HEK293 (cell line): Measurements from ENCODE around the gene HTR7.

Experiments used
- CTCF ChIP-seq: fragments of 450-650 bp; formaldehyde crosslinking; IDR thresholded peaks from 2 replicates; pipeline ENCODE4 v1.5.1; 2016; ENCODE audit warnings: missing biosample characterization, missing genetic modification characterization
- HOXA7 ChIP-seq: sonication (generic); formaldehyde crosslinking; IDR thresholded peaks from 2 replicates; pipeline ENCODE4 v1.8.1; 2022; ENCODE audit warnings: missing genetic modification reagents, borderline replicate concordance
- RBAK ChIP-seq: fragments of 450-650 bp; formaldehyde crosslinking; IDR thresholded peaks from 2 replicates; pipeline ENCODE4 v1.5.1; 2016; ENCODE audit warnings: missing biosample characterization, missing genetic modification characterization
- SALL2 ChIP-seq: fragments of 450-650 bp; formaldehyde crosslinking; IDR thresholded peaks from 2 replicates; pipeline ENCODE4 v1.5.0; 2017; ENCODE audit warnings: missing biosample characterization, mild to moderate bottlenecking, missing genetic modification characterization, borderline replicate concordance
- ZBTB1 ChIP-seq: fragments of 450-650 bp; formaldehyde crosslinking; IDR thresholded peaks from 2 replicates; pipeline ENCODE4 v1.5.1; 2016; ENCODE audit warnings: missing biosample characterization, missing genetic modification characterization
- ZBTB21 ChIP-seq: fragments of 450-650 bp; formaldehyde crosslinking; IDR thresholded peaks from 2 replicates; pipeline ENCODE4 v1.5.1; 2017; ENCODE audit warnings: missing biosample characterization, missing genetic modification characterization
- ZBTB8A ChIP-seq: fragments of 450-650 bp; formaldehyde crosslinking; IDR thresholded peaks from 2 replicates; pipeline ENCODE4 v1.5.1; 2016; ENCODE audit warnings: missing biosample characterization, missing genetic modification characterization
- ZNF24 ChIP-seq: fragments of 450-650 bp; formaldehyde crosslinking; IDR thresholded peaks from 2 replicates; pipeline ENCODE4 v1.5.1; 2016; ENCODE audit warnings: missing biosample characterization, missing genetic modification characterization
- ZNF639 ChIP-seq: fragments of 450-650 bp; formaldehyde crosslinking; IDR thresholded peaks from 2 replicates; pipeline ENCODE4 v1.5.1; 2016; ENCODE audit warnings: missing biosample characterization, missing genetic modification characterization
- ZNF776 ChIP-seq: fragments of 450-650 bp; formaldehyde crosslinking; IDR thresholded peaks from 2 replicates; pipeline ENCODE4 v1.5.0; 2017; ENCODE audit warnings: missing biosample characterization, missing genetic modification characterization, borderline replicate concordance
- TF ChIP-seq, protein P1 (sequence below): fragments of 450-650 bp; formaldehyde crosslinking; IDR thresholded peaks from 2 replicates; pipeline ENCODE4 v1.5.1; 2017; ENCODE audit warnings: missing biosample characterization, missing genetic modification characterization
- TF ChIP-seq, protein P2 (sequence below): fragments of 450-650 bp; formaldehyde crosslinking; IDR thresholded peaks from 2 replicates; pipeline ENCODE4 v1.5.1; 2016; ENCODE audit warnings: missing biosample characterization, missing genetic modification characterization

DNA sequence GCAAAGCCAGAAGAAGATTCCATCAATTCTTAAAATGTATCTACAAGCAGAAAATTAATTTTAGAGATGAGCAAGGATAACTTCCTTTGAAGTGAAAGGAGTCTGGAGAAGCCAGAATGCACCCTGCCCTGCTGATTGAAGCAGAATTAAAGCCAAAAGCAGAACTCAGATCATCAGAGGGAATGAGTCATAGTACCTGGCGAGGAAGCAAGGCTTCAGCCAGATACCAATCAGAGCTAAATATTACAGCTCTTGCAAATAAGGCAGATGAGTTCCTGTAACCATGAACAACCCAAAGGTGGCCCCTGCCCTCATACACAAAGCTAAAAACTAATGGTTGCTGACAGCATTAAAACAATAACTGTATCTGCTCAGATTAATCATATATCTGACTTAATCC, 10.4 kb downstream of the HTR7 start:
- TF ChIP-seq CTCF (tag by site-specific recombination) (no peak), ZNF24 (tag by site-specific recombination) (no peak), HOXA7 (CRISPR knock-in tag) (no peak), ZBTB21 (no peak), SALL2 (tag by site-specific recombination) (no peak), ZBTB1 (tag by site-specific recombination) (no peak), RBAK (tag by site-specific recombination) (no peak), ZBTB8A (tag by site-specific recombination) (no peak), ZNF776 (no peak), ZNF639 (tag by site-specific recombination) (no peak)
- TF ChIP-seq, protein P1, sequence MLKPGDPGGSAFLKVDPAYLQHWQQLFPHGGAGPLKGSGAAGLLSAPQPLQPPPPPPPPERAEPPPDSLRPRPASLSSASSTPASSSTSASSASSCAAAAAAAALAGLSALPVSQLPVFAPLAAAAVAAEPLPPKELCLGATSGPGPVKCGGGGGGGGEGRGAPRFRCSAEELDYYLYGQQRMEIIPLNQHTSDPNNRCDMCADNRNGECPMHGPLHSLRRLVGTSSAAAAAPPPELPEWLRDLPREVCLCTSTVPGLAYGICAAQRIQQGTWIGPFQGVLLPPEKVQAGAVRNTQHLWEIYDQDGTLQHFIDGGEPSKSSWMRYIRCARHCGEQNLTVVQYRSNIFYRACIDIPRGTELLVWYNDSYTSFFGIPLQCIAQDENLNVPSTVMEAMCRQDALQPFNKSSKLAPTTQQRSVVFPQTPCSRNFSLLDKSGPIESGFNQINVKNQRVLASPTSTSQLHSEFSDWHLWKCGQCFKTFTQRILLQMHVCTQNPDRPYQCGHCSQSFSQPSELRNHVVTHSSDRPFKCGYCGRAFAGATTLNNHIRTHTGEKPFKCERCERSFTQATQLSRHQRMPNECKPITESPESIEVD (tag by site-specific recombination): no peak
- TF ChIP-seq, protein P2, sequence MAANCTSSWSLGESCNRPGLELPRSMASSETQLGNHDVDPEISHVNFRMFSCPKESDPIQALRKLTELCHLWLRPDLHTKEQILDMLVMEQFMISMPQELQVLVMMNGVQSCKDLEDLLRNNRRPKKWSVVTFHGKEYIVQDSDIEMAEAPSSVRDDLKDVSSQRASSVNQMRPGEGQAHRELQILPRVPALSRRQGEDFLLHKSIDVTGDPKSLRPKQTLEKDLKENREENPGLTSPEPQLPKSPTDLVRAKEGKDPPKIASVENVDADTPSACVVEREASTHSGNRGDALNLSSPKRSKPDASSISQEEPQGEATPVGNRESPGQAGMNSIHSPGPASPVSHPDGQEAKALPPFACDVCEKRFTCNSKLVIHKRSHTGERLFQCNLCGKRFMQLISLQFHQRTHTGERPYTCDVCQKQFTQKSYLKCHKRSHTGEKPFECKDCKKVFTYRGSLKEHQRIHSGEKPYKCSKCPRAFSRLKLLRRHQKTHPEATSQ (tag by site-specific recombination): no peak
